IPS-11a (cell line): ENCODE results near the gene NNT.

ENCODE experiments used
- H3K4me3 ChIP-seq: one replicate; pipeline ENCODE4 v1.5.1; 2013; ENCODE audit warnings: low read depth, low read length, control low read depth

Gene NNT

DNA sequence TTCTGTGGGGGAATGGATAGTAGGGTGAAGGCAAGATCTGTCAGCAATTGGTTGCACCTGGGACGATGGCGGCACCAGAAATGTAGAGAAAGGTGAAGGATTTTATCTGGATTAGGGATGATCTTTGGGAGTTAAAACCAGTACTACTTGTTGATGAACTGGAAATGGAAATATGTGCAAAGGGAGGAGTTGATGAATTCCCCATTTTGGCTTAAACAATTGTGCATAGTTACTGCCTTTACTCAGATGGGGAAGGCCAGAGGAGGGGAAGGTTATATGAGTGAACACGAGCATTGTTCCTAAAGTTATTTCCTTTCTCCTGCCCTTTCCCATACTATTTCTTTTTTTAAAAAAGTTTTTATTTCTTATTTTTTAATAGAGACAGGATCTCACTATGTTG, 19.1 kb downstream of the NNT start:
- no peak overlapping the region for H3K4me3 ChIP-seq

DNA sequence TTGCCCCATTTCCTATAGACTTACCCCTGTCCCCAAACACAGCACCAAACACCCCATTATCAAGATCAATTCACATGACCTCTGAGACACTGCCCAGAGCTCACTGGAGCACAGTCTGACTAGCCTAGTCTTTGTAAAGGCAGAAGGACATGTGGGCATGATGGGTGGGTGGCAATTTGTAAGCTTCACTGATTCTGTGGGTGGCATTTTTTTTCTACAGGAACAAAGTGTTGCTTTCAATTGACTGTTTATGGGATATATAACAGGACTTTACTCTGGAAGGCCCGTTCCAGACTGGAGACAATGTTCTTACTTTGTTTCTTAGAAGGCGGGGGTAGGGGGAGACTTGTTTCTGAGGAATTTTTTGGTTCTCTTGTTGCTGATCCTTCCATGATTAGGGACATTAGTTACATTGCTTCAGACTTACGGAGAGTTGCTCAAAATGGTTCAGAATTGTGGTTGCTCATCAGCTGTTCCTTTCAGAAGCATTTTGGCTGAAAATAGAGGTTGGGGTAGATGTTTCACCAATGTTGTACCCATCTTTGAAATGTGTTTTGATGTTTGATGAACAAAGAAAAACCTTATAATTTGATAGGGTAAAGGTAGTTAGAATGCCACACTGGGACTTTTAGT, 20.2 kb downstream of the NNT start:
- H3K4me3 ChIP-seq = no peak overlapping the region

DNA sequence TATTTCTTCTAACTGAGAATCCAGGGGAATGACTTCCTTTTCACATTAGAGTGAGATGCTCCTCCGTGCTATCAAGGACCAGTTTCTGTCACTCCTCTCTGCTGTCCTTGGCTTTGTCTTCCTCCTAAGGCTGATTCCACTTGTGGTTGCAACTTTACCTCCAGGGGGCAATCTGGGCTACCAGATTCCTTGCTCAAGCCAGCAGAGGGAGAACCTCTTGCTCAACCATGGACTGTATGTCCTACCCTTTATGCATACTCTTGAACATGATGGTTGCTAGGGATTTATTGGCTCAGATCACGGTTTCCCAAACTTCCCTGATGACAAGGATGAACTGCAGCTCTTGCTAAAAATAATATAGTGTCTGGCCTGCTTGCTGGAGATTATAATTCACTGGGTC, 24.0 kb downstream of the NNT start:
- H3K4me3 ChIP-seq = no peak overlapping the region

- no peak overlapping the region for H3K4me3 ChIP-seq
Measured at GRCh38 chr5:43631182-43631910, 28.4 kb downstream of the NNT start.

GRCh38 chr5:43634621-43635020, 31.6 kb downstream of the NNT start:
- no peak overlapping the region for H3K4me3 ChIP-seq

DNA sequence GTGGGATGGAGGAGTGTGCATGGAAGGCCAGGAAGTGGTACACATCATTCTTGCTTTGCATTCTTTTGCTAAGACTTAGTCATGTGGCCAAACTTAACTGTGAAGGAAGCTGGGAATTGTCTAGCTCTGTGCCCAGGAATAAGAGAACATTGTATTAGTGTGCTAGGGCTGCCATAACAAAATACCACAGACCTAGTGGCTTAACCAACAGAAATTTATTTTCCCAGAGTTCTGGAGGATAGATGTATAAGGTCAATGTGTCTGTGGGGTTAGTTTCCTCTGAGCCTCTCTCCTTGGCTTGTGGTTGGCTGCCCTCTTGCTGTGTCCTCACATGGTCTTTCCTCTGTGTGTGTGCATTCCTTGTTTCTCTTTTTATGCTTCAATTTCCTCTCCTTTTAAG, 32.4 kb downstream of the NNT start:
- no peak overlapping the region for H3K4me3 ChIP-seq

DNA sequence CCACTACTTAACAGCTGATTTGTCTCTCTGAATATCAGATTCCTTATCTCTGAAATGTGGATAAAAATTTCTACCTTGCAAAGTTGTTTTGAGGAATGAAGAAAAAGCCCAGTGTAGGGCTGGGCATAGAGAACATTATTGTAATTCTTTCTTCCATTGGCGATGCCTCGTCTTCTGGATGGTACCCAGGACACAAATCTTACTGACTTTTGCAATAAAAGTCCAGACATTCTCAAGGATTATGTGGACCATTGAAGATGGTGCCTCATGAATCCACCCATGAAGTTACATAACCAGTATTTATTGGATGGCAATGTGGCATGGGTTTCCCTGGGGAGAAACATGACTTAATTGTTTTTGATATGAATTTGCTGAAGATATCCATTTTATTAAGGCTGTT, 33.1 kb downstream of the NNT start:
- no peak overlapping the region for H3K4me3 ChIP-seq

- H3K4me3 ChIP-seq = no peak overlapping the region
Measured at GRCh38 chr5:43637416-43637815, 34.4 kb downstream of the NNT start.

DNA sequence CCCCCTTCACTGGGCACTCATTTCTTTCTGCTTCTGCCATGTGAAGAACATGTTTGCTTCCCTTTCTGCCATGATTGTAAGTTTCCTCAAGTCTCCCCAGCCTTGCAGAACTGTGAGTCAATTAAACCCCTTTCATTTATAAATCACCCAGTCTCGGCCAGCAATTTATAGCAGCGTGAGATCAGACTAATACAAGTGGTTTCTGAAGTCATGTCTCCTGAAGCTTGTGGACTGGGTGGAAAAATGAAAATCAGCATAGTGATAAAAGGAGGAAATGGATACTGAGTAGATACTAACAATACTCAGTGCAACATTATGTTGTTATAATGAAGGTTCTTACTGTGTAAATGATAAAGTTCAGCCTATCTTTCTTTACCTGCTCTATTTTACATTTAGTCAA, 35.1 kb downstream of the NNT start:
- H3K4me3 ChIP-seq = no peak overlapping the region

GRCh38 chr5:43638546-43638945, 35.6 kb downstream of the NNT start:
- H3K4me3 ChIP-seq = no peak overlapping the region

- H3K4me3 ChIP-seq = no peak overlapping the region
Measured at GRCh38 chr5:43639566-43639965, 36.6 kb downstream of the NNT start.

DNA sequence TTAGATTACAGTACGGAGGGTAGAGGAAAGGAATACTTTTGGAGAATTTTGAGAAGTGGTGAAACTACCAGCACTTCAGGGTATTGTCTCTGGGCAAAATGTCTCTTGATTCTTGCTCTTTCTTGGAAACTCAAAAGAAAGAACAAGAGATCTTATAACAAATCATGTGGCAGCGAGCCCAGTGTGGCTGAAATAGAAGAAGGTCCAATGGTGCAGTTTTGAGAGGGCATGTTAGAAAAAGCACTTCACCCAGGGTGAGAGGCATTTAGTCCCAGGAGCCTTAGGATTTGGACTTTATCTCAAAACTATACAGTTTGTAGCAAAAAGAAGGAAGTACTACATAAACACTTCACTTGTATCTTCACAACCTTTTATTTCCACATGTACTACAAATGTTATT, 39.4 kb downstream of the NNT start:
- H3K4me3 ChIP-seq = no peak overlapping the region

DNA sequence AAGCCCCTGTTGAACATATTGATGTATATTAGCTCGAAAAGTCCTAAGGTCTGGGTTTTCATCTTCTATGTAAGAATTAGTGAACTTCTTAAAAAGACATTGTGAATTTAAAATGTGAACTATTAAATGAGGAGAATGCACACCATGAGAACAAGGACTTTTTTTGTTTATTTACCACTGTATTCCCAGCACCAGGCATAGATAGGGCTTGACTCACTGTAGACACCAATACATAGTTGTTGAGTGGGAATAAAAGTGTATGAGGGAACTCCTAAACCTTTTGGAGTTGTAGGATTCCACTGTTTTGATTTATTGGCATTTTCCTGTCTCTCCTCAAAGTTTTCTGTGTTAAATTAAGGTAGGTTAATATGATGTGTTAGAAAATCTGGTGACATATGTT, 40.3 kb downstream of the NNT start:
- no peak overlapping the region for H3K4me3 ChIP-seq

DNA sequence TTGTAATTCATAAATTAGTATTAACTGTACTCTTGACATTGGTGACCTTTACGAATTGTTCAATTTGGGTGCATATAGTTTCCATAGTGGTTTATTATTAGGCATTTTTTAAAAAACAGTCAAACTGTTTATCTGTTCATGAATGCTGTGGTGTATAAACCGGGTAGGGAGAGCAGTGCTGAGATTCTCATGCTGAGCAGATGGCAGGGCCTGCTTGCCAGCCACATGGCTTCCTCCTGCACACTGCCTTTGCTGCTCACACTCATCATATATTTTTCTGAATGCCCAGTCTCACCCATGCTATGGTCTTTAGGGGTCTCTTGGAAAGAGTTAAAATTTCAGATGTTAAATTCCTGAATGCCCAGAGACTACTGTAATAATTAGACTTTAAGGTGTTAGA, 40.8 kb downstream of the NNT start:
- no peak overlapping the region for H3K4me3 ChIP-seq

DNA sequence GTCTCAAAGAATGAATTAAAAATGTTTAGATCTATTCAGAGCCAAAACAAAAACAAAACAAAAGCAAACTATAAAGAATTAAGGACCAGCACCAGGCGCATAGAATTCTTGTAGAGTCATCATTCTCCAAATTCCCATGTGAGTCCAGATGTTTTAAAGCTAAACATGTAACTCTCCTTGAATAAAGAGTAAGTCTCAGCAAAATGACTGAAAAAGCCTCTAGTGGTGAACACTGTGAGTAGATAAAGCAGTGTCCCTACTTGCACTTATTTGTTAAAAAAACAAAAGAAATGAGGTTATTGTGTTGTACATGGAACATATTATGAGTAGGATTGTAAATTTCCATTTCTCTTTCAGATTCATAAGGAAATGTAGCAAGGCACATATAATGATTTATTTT, 44.0 kb downstream of the NNT start:
- H3K4me3 ChIP-seq = no peak overlapping the region

GRCh38 chr5:43647789-43648188, 44.8 kb downstream of the NNT start:
- H3K4me3 ChIP-seq = no peak overlapping the region

DNA sequence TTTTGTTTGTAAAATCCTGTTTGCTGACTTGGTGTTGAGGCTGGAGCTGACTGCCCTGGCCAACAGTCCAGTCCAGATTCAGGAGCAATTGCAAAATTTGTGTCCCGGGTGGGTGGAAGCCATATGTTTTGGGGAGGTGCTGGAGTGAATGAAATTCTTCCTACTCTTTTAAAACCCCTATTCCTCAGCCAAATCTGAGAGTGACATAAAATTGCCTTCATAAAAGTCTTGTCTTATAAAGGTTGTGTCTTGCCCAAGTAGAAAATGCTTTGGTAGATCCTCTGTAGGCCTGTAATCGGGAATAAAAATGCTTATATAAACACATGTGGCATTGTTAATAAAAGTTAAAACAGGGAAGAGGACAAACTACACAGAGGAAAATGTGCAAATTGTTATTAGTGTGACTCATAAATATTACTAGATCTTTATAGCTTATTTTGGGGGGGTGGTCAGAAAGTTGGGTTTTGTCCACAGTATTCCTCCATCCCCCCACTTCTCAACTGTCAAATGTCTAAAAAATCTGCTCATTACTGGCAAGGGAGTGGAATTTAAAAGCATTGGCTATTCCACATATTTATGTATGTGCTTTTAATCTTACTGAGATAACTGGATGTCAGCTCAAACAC, 45.6 kb downstream of the NNT start:
- no peak overlapping the region for H3K4me3 ChIP-seq

DNA sequence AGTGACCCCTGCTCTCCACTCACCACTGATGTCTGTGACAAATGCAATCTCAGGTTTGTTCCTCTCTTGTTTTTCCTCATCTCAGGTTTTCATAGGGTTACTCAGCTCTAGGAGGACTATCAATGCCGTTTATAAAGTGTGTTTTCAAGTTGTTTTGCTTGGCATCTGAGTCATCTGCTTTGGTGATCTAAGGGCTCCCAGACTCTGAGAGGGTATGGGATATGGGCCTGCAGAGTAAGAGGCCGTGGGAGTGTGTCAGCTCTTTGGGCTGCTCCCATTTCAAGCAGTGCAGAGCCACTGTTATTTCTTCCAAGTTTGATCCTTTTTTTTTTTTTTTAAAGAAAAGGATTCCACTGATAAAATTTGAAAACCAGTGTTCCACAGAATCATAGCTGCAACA, 46.3 kb downstream of the NNT start:
- H3K4me3 ChIP-seq = no peak overlapping the region

DNA sequence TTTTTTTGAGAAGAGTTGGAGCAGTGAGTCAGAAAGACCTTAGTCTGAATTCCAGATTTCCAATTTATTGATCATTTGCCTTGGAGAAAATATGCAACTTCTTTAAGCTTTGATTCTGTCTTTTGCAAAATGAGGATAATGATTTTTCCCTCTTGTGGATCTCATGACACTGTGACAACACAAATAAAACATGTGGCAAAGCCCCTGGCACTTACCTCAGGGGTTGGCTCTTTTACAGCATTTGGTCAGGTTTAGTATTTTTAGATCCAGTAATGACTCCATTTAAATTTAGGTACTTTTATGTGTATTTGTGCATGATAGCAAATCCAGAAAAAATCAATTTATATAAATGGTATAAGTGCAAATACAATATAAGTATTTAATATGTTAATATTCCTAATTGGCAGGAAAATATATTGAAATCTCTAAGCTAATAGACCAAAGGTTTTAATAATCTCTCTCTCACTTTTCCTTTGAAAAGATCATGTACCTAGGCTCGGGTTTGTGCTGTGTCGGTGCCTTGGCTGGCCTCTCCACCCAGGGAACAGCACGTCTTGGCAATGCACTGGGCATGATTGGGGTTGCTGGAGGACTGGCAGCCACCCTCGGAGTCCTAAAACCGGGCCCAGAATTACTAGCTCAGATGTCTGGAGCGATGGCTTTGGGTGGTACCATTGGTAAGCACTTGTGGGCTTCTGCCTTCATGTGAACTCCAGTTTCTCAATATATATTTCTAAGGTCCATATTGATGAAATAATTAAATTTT, 49.7 kb downstream of the NNT start:
- no peak overlapping the region for H3K4me3 ChIP-seq

DNA sequence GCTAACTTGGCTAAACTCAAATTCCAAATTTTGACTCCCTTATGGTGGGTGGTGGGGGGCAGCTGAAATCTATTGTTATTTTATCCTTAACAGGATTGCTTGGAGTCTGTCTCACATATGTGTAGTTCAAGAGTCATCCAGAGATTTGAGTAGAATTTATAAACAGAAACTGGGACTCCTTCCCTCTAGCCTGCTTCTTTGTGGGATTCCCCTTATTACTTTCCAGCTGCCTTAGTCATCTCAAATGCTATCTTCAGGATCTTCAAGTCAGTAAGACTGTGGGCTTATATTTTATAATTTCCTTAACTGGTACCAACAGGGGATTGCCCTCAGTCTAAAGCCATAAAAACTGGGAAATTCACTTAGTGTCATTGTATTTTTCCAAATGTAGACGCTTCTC, 55.5 kb downstream of the NNT start:
- H3K4me3 ChIP-seq = no peak overlapping the region

GRCh38 chr5:43659075-43659474, 56.1 kb downstream of the NNT start:
- H3K4me3 ChIP-seq = no peak overlapping the region

- no peak overlapping the region for H3K4me3 ChIP-seq
Measured at GRCh38 chr5:43661102-43661501, 58.1 kb downstream of the NNT start.
